Left cardiac atrium (tissue), 4 donors: ENCODE measurements around the gene ALDOB. TPM values are rescaled to one million over a fixed set of nuclear protein-coding genes. Genes with fewer than 3 reads are reported as not detected.
A peak's percentile ranks its signal among the peaks of the same experiment; 100 is the strongest.
"Not testable (repeated sequence)": the region's sequence is repeated elsewhere in the genome, so short reads cannot be mapped to it uniquely, and the experiment has no call there.

Experiments
- ATAC-seq, 2 donors: fragments of 200-7000 bp; cut with Tn5 transposase; one replicate each; pipeline ENCODE4 v1.9.1; 2020; ENCODE audit warnings: mild to moderate bottlenecking in 2 of 2, moderate library complexity in 2 of 2
- DNase-seq: peaks from one replicate; pipeline ENCODE4 v3.0.0-alpha.2; 2020
- intact Hi-C, 2 donors: fragments of 100-400 bp; cut with DNase I; formaldehyde crosslinking; loops; one replicate each; pipeline versions ENCODE4 v1.14.1 to v1.15.1; 2022 to 2023
- total RNA-seq, 2 donors: library from RNA; stranded (reverse); fragmentation: NEBNext Ultra II Directional; extraction: Animal tissue kit (Norgen Biotek cat#: 25700); gene quantifications; one replicate each; pipeline ENCODE4 v1.2.1, GENCODE V29; 2021
- donor health status: DM: no; HTN: yes; CAD: no.
- donor health status: DM: no; HTN: yes; CAD: no; lungs with severe emphysema.
- donor health status: DM: yes; HTN: yes; CAD: no.
- donor health status: Dilated cardiomyopathy.

Gene ALDOB
- total RNA-seq, 2 donors from 2014 or later = 0.53 to 1.4 TPM

GRCh38 chr9:101398930-101399642 is 36.5 kb downstream of the ALDOB start:
- intact Hi-C loops = loop anchor here in 1 of 2 donors (10.0 kb wide), 1 partner anchor 136 kb away; the partner anchor contains the start of gene RNF20
- DNase-seq = no peak
- ATAC-seq = peak; percentile 23 to 28

- intact Hi-C loops = loop anchor here in 1 of 2 donors (10.0 kb wide), 1 partner anchor 137 kb away; the partner anchor contains the start of gene RNF20
- peak; percentile 98 to 99 for ATAC-seq
- DNase-seq = peak; percentile 99
These were observed 37.3 kb downstream of the ALDOB start, which contains the start of the genes MRPL50 and ZNF189 for GRCh38 chr9:101398068-101398929. Gene MRPL50, minus strand, starts transcription at chr9:101398618. Its CDS starts 26 bp downstream, at chr9:101398592. Gene ZNF189, plus strand, starts transcription at chr9:101398851. Its CDS starts 306 bp downstream, at chr9:101399157.

DNA sequence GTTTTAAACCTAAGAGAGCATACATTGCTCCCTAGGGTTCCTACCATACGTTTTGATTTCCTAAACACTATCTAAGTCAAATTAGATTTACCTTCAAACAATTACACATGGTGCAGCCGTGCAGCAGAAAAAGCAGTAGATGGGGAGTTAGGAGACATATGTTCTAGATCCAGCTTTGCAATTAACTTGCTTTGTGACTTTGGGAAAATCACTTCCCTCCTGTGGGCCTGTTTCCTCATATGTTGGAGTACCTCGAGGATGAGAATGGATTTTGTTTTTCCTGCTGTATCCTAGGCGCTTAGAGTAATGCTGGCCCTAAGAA is 37.9 kb downstream of the ALDOB start:
- ATAC-seq (no peak), DNase-seq (no peak)
- intact Hi-C loops = loop anchor here in 1 of 2 donors (10.0 kb wide), 1 partner anchor 137 kb away; the partner anchor contains the start of gene RNF20

DNA sequence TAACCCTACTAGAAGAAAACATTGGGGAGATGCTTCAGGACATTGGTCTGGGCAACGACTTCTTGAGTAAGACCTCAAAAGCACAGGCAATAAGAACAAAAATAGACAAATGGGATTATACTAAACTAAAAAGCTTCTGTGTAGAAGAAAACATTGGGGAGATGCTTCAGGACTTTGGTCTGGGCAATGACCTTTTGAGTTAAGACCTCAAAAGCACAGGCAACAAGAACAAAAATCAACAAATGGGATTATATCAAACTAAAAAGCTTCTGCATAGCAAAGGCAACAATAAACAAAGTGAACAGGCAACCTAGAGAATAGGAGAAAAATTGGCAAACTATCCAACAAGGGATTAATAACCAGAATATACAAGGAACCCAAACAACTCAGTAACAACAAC is 40.9 kb downstream of the ALDOB start:
- ATAC-seq = no peak
- intact Hi-C loops = loop anchor here in 1 of 2 donors (10.0 kb wide), 1 partner anchor 140 kb away; the partner anchor contains the start of gene RNF20
- no peak for DNase-seq

GRCh38 chr9:101393135-101393534 is 42.4 kb downstream of the ALDOB start:
- DNase-seq (no peak), ATAC-seq (no peak)
- intact Hi-C loops = loop anchor here in 1 of 2 donors (10.0 kb wide), 1 partner anchor 142 kb away; the partner anchor contains the start of gene RNF20

- ATAC-seq = no peak
- no peak for DNase-seq
- intact Hi-C loops = no loop called here
These were observed 47.0 kb downstream of the ALDOB start for GRCh38 chr9:101388507-101388993.

DNA sequence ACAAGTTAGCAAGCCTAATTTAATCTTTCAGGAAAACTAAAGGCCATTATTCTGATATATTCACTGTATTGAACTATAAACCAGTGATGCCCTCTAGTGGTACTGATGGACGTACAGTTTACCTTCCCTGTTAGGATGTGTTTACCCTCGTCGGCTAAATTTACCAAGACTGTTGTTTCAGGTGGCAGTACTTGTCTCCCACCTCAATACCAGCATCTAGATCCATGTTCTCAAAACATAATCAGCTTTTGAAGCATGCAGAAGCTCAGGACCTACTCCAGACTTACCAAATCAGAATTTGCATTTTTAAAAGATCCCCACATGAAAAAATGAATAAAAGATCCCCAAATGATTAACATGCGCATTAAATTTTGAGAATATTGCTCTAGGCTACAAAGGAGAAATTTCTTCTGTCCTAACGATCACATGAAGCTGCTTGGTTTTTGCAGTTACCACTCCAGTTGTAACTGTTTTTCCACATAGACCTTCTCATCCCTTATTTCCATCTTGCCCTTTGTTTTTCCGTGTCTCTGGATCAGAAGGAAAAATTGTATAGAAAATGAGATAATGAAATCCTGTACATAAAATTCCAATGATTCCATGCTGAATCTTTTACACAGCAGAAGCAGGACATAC is 47.6 kb downstream of the ALDOB start:
- ATAC-seq (peak in 1 of 2 donors; percentile 56), DNase-seq (no peak)
- intact Hi-C loops = no loop called here

DNA sequence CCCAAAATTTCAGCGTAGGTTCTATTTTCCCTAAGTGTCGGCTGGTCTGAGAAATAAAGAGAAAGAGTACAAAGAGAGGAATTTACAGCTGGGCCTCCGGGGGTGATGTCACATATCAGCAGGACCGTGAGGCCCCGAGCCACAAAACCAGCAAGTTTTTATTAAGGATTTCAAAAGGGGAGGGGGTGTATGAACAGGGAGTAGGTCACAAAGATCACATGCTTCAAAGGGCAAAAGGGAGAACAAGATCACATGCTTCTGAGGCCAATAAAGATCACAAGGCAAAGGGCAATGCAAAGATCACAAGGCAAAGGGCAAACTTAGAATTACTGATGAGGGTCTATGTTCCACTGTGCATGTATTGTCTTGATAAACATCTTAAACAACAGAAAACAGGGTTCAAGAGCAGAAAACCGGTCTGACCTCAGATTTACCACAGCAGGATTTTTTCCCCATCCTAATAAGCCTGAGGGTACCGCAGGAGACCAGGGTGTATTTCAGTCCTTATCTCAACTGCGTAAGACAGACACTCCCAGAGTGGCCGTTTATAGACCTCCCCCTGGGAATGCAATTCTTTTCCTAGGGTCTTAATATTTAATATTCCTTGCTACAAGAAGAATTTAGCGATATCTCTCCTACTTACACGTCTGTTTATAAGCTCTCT is 50.6 kb downstream of the ALDOB start, which contains the start of gene BAAT:
Gene BAAT, minus strand, starts transcription at position 134 of the 664 bp plus-strand sequence. CDS start 13,602 bp downstream, outside the sequence.
- intact Hi-C loops, DNase-seq, ATAC-seq: not testable (repeated sequence)

- ATAC-seq = no peak
- intact Hi-C loops = no loop called here
- no peak for DNase-seq
These were observed 52.2 kb downstream of the ALDOB start for GRCh38 chr9:101383361-101383760.

- ATAC-seq (no peak), DNase-seq (no peak)
- intact Hi-C loops = no loop called here
These were observed 53.7 kb downstream of the ALDOB start for GRCh38 chr9:101381833-101382342.

DNA sequence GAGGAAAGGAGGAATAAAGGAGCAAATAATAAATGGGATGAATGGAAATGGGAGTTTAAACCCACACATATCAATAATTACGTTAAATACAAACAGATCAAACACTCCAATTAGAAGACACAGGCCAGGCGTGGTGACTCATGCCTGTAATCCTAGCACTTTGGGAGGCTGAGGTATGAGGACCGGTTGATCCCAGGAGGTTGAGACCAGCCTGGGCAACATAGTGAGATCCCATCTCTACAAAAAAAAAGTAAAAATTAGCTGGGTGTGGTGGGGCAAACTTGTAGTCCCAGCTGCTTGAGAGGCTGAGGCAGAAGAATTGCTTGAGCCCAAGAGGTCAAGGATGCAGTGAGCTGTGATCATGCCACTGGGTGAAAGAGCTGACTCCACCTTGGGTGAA is 54.5 kb downstream of the ALDOB start:
- no peak for DNase-seq
- intact Hi-C loops = no loop called here
- ATAC-seq = no peak

DNA sequence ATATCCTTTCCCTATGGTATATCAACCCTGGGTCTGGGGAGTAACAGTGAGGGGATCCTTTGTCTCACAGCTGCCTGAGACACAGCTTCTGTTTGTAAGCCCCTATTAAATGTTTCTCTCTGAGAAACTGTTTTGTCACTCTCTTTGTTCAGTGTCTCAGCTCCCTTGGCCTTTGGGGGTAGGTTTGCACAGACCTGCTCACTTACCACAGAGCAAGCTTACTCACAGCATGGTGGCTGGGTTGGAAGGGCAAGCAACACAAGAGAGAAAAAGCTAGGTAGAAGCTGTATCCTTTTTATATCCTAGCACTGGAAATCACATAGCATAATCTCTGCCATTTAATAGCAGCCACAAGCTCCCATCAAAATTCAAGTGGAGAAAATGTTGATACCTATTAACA is 55.3 kb downstream of the ALDOB start:
- ATAC-seq (no peak), DNase-seq (no peak)
- intact Hi-C loops = no loop called here

- ATAC-seq = no peak
- intact Hi-C loops = no loop called here
- DNase-seq = no peak
These were observed 59.3 kb downstream of the ALDOB start for GRCh38 chr9:101376111-101376848.

DNA sequence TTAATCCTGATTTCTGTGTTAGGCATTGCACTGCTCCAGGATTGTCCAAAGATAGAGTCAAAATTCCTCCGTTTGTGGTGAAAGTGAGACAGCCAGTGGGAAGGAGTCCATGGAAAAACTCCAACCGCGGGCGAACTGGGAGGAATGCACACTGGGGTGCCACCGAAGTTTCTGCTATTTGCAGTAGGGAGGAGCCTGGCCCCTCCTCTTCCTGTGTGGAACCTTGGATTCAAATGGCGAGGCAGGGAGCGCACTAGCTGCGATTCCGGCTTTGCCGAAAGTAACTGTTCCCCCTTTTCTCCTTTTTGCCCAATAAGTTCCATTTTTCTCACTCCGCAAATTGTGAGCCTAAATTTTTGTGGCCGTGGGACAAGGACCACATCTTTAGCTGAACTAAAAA is 60.0 kb downstream of the ALDOB start:
- intact Hi-C loops = no loop called here
- ATAC-seq = no peak
- no peak for DNase-seq

- ATAC-seq = no peak
- intact Hi-C loops = no loop called here
These were observed 63.1 kb downstream of the ALDOB start for GRCh38 chr9:101372327-101373118.

GRCh38 chr9:101371813-101372212 is 63.8 kb downstream of the ALDOB start:
- intact Hi-C loops = no loop called here
- DNase-seq (no peak), ATAC-seq (no peak)

More at GRCh38 chr9:101372327-101373118, 63.1 kb downstream of the ALDOB start:
- DNase-seq = no peak
